OCI-LY7 (cell line): ENCODE measurements around the gene CIAO3. TPM values are rescaled to one million over a fixed set of nuclear protein-coding genes. Genes with fewer than 3 reads are reported as not detected.

Source experiments
- BruUV-seq: library from RNA; stranded (reverse); fragments of 400-500 nt; replicated peaks from 2 replicates; lab custom pipeline; 2021; lab: Mats Ljungman, UMichigan
- CTCF ChIA-PET: fragments of 300-600 bp; sonication (Branson Sonifier 250); formaldehyde crosslinking; loops from one replicate; lab custom pipeline; 2022; ENCODE audit warnings: antibody characterized with exemption; ENCODE audit not compliant: unreplicated experiment; lab: Charles Lee
- POLR2A ChIA-PET: fragments of 300-600 bp; sonication (Branson Sonifier 250); formaldehyde crosslinking; loops from one replicate; lab custom pipeline; 2022; ENCODE audit warnings: antibody characterized with exemption; lab: Charles Lee
- DNase-seq: peaks from one replicate; pipeline ENCODE4 v3.0.0-alpha.2; 2015; ENCODE audit warnings: low spot score
- H2AFZ ChIP-seq: fragments of 200-600 bp; sonication (generic), shearing (Covaris generic); 2 replicates; pipeline ENCODE4 v1.6.1; 2014; ENCODE audit warnings: mild to moderate bottlenecking, antibody characterized with exemption, low read length, moderate library complexity
- H3K27ac ChIP-seq: fragments of 200-600 bp; sonication (generic); 2 replicates; pipeline ENCODE4 v1.5.1; 2014; ENCODE audit warnings: mixed run types, low read depth, mild to moderate bottlenecking, moderate library complexity, low read length, inconsistent platforms; ENCODE audit not compliant: poor library complexity, severe bottlenecking
- H3K36me3 ChIP-seq: fragments of 200-600 bp; sonication (generic); 2 replicates; pipeline ENCODE4 v1.6.1; 2014; ENCODE audit warnings: mild to moderate bottlenecking, antibody characterized with exemption, low read length, moderate library complexity, mixed read lengths; ENCODE audit not compliant: insufficient read depth
- H3K4me1 ChIP-seq: fragments of 200-600 bp; sonication (generic); 2 replicates; pipeline ENCODE4 v1.5.1; 2014; ENCODE audit warnings: mild to moderate bottlenecking, low read length; ENCODE audit not compliant: insufficient read depth, poor library complexity, severe bottlenecking
- H3K4me2 ChIP-seq: fragments of 200-600 bp; sonication (generic); 2 replicates; pipeline ENCODE4 v1.6.1; 2014; ENCODE audit warnings: mild to moderate bottlenecking, low read length
- H3K4me3 ChIP-seq: fragments of 200-600 bp; sonication (generic); 2 replicates; pipeline ENCODE4 v1.5.1; 2014; ENCODE audit warnings: mild to moderate bottlenecking, low read depth, low read length; ENCODE audit not compliant: poor library complexity, severe bottlenecking
- H3K79me2 ChIP-seq: fragments of 200-600 bp; sonication (generic); 2 replicates; pipeline ENCODE4 v1.6.1; 2016; ENCODE audit warnings: low read depth, mild to moderate bottlenecking, low read length, moderate library complexity, mixed read lengths; ENCODE audit not compliant: insufficient read depth
- H3K9me2 ChIP-seq: fragments of 200-600 bp; sonication (generic); 2 replicates; pipeline ENCODE4 v1.6.1; 2016; ENCODE audit warnings: mild to moderate bottlenecking, low read length, mixed read lengths; ENCODE audit not compliant: insufficient read depth
- H3K9me3 ChIP-seq: fragments of 200-600 bp; sonication (generic); 2 replicates; pipeline ENCODE4 v1.6.1; 2014; ENCODE audit warnings: mild to moderate bottlenecking, mixed run types, low read length, mixed read lengths
- H4K20me1 ChIP-seq: fragments of 200-600 bp; sonication (generic); 2 replicates; pipeline ENCODE4 v1.6.1; 2014; ENCODE audit warnings: mild to moderate bottlenecking, antibody characterized with exemption, low read length, moderate library complexity, mixed read lengths; ENCODE audit not compliant: insufficient read depth
- CTCF ChIP-seq: fragments of 200-600 bp; sonication (generic); conservative IDR thresholded peaks from 2 replicates; pipeline ENCODE4 v1.5.1; 2014; ENCODE audit warnings: mild to moderate bottlenecking, antibody characterized with exemption, low read length, moderate library complexity, mixed read lengths
- EZH2phosphoT487 ChIP-seq: fragments of 200-600 bp; sonication (generic); IDR thresholded peaks from 2 replicates; pipeline ENCODE4 v1.6.1; 2018; ENCODE audit warnings: low read depth, borderline replicate concordance, mild to moderate bottlenecking, mixed run types, antibody characterized with exemption, low read length, moderate library complexity, mixed read lengths
- intact Hi-C: fragments of 100-400 bp; cut with micrococcal nuclease; formaldehyde crosslinking; loops from one replicate; pipeline ENCODE4 v1.10.0; 2022; ENCODE audit not compliant: unreplicated experiment
- total RNA-seq, 2 experiments: library from RNA; depleted of rRNA in 1 of 2; stranded (reverse); fragments of >200 nt in 1 of 2; shearing (Covaris generic) in 1 of 2; gene quantifications; 2 replicates each; pipeline ENCODE4 v1.2.3, GENCODE V29; 2014 to 2022

The CIAO3 gene
- total RNA-seq, 2 experiments from 2014 or later, result 156 to 169 TPM

GRCh38 chr16:764184-764750 lies 23.5 kb upstream of the CIAO3 start:
- Histone ChIP-seq H3K9me3 (no peaks in the 10 kb centered on the region), H3K4me3 (no peak overlapping the region), H3K4me1 (no peaks in the 10 kb centered on the region), H3K27ac (no peak overlapping the region), H2AFZ (no peak overlapping the region), H3K9me2 (no peaks in the 10 kb centered on the region), H4K20me1 (no peaks in the 10 kb centered on the region), H3K36me3 (no peaks in the 10 kb centered on the region), H3K4me2 (no peak overlapping the region), H3K79me2 (no peaks in the 10 kb centered on the region)
- no peak for TF ChIP-seq CTCF
- no peak for TF ChIP-seq EZH2phosphoT487
- intact Hi-C loops, result no loop called here
- BruUV-seq, result no TSS peak
- ChIA-PET CTCF (no interaction called here), POLR2A (no interaction called here)
- DNase-seq, result no peak

- DNase-seq, result no peak
- Histone ChIP-seq H3K4me1 (no peaks in the 10 kb centered on the region), H3K9me3 (no peaks in the 10 kb centered on the region), H3K27ac (no peak overlapping the region), H3K9me2 (no peaks in the 10 kb centered on the region), H3K4me2 (no peak overlapping the region), H2AFZ (no peak overlapping the region), H4K20me1 (no peaks in the 10 kb centered on the region), H3K4me3 (no peak overlapping the region), H3K79me2 (no peaks in the 10 kb centered on the region), H3K36me3 (no peaks in the 10 kb centered on the region)
- POLR2A ChIA-PET, result interaction anchor here (0.6 kb wide), 1 partner anchor 10 kb away, joined by 6 read pairs; no protein-coding TSS in a partner anchor
- no peak for TF ChIP-seq EZH2phosphoT487
- no peak for TF ChIP-seq CTCF
- BruUV-seq, result no TSS peak
- intact Hi-C loops, result no loop called here
- CTCF ChIA-PET, result no interaction called here
These were observed 22.8 kb upstream of the CIAO3 start for GRCh38 chr16:763369-764183.
